ENCODE data around the gene NT5E. TPM values are rescaled to one million over a fixed set of nuclear protein-coding genes. Genes with fewer than 3 reads are reported as not detected.

NT5E gene
- total RNA-seq, 4 donors from 2014 or later, result 18.7 to 26.1 (median 23.2) TPM

DNA sequence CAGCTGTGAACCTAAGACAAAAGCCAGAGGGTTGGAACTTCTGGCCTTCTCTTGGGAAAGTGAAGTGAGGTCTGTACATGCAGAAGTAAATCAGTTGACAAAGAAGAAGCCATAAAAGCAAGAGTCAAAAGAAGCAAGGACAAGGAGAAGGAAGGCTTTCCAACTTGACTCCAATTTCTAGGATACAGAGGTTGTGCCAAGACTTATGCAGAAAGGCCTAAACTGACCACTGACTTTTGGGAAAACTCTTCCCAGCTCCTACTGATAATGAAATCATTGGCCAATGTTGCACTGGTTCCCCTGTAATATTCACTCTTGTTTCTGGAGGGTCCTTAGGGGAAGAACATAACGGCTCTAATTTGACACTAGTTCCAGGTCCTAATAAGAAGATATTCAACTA is 29.3 kb upstream of the NT5E start:
- Histone ChIP-seq H3K27ac (no peak overlapping the region), H3K36me3 (no peaks in the 10 kb centered on the region), H3K9me3 (peaks cover 0 to 12% (median 0%) of the 10 kb centered on the region in 3 donors), H3K4me3 (no peak overlapping the region), H3K4me1 (no peaks in the 10 kb centered on the region), H3K27me3 (no peaks in the 10 kb centered on the region)
- 100% methylated on average over 1 of the region's 1 CpG for WGBS, 2 donors (ENCODE audit: low coverage in 1 of 2)
- TF ChIP-seq EP300 (IDR thresholded peaks at IDR 0.05) (no peak), POLR2A (IDR thresholded peaks at IDR 0.05) (no peak), POLR2AphosphoS5 (IDR thresholded peaks at IDR 0.05) (no peak)
- TF ChIP-seq, protein P1, sequence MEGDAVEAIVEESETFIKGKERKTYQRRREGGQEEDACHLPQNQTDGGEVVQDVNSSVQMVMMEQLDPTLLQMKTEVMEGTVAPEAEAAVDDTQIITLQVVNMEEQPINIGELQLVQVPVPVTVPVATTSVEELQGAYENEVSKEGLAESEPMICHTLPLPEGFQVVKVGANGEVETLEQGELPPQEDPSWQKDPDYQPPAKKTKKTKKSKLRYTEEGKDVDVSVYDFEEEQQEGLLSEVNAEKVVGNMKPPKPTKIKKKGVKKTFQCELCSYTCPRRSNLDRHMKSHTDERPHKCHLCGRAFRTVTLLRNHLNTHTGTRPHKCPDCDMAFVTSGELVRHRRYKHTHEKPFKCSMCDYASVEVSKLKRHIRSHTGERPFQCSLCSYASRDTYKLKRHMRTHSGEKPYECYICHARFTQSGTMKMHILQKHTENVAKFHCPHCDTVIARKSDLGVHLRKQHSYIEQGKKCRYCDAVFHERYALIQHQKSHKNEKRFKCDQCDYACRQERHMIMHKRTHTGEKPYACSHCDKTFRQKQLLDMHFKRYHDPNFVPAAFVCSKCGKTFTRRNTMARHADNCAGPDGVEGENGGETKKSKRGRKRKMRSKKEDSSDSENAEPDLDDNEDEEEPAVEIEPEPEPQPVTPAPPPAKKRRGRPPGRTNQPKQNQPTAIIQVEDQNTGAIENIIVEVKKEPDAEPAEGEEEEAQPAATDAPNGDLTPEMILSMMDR (IDR thresholded peaks at IDR 0.05), result no peak
- no peak for ATAC-seq

DNA sequence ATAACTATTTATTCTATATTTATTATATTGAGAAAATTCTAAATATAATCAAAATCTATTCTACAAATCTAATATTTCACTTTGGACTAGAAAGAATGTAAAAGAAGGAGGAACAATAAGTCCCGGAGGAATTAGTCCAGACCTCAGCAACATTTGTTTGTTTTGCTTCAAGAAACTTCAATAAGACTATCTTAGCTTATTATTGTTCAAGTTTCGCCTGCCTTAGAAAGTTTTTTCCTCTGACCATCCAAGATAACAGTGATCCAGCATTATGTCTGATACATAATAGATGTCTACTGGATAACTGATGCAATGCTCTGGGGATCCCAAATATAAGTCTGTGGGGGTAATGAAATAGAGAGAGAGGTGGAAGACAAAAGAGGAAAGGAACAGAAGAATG is 28.7 kb upstream of the NT5E start:
- no peak overlapping the region for H3K27ac ChIP-seq
- no peaks in the 10 kb centered on the region for H3K27me3 ChIP-seq
- WGBS, 2 donors (ENCODE audit: low coverage in 1 of 2), result 63 to 74% methylated on average over 2 of the region's 2 CpGs
- H3K9me3 ChIP-seq, result peaks cover 0 to 18% (median 0%) of the 10 kb centered on the region in 3 donors
- H3K4me1 ChIP-seq, result no peaks in the 10 kb centered on the region
- H3K4me3 ChIP-seq, result no peak overlapping the region
- TF ChIP-seq, protein P1 (IDR thresholded peaks at IDR 0.05), result no peak
- TF ChIP-seq EP300 (IDR thresholded peaks at IDR 0.05) (no peak), POLR2AphosphoS5 (IDR thresholded peaks at IDR 0.05) (no peak), POLR2A (IDR thresholded peaks at IDR 0.05) (no peak)
- H3K36me3 ChIP-seq, result no peaks in the 10 kb centered on the region
- ATAC-seq, result no peak

DNA sequence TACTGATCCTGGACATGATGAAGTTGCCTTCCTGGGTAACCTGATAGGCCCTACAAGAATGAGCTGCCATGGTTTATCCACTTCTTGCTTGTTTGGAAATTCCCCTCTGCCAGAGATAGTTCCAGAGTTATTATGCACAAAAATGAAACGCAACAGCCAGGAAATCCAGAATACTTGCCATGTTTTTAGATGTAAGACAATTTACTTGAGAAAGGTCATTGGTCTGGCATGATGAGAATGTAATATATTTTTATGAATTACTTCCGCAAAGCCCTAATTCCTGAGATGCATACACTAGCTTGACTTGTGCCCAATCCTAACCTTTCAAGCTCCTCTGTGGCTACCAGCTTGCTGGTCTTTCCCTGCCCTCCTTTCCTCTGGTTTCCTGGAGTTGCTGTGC is 27.9 kb upstream of the NT5E start:
- Histone ChIP-seq H3K9me3 (peaks cover 0 to 26% (median 0%) of the 10 kb centered on the region in 3 donors), H3K36me3 (no peaks in the 10 kb centered on the region), H3K27me3 (no peaks in the 10 kb centered on the region), H3K4me3 (no peak overlapping the region), H3K4me1 (no peaks in the 10 kb centered on the region), H3K27ac (no peak overlapping the region)
- 71 to 85% methylated on average over 2 of the region's 2 CpGs for WGBS, 2 donors (ENCODE audit: low coverage in 1 of 2)
- TF ChIP-seq POLR2AphosphoS5 (IDR thresholded peaks at IDR 0.05) (no peak), POLR2A (IDR thresholded peaks at IDR 0.05) (no peak), EP300 (IDR thresholded peaks at IDR 0.05) (no peak)
- TF ChIP-seq, protein P1 (IDR thresholded peaks at IDR 0.05), result no peak
- ATAC-seq, result no peak

DNA sequence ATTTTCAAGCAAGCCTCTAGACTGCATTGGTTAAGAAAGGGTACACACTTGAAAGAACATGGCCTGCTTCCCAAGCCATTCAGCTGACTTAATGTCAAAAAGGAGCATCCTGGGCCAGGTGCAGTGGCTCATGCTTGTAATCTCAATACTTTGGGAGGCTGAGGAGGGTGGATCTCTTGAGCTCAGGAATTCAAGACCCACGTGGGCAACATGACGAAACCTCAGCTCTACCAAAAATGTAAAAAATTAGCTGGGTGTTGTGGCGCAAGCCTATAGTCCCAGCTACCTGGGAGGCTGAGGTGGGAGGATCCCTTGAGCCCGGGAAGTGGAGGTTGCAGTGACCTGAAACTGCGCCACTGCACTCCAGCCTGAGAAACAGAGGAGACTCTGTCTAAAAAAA is 26.9 kb upstream of the NT5E start:
- H3K4me1 ChIP-seq, result no peaks in the 10 kb centered on the region
- 67 to 83% methylated on average over 3 to 4 of the region's 5 CpGs for WGBS, 2 donors (ENCODE audit: low coverage in 1 of 2)
- H3K4me3 ChIP-seq, result no peak overlapping the region
- TF ChIP-seq EP300 (IDR thresholded peaks at IDR 0.05) (no peak), POLR2AphosphoS5 (IDR thresholded peaks at IDR 0.05) (no peak), POLR2A (IDR thresholded peaks at IDR 0.05) (no peak)
- TF ChIP-seq, protein P1 (IDR thresholded peaks at IDR 0.05), result no peak
- peaks cover 0 to 34% (median 0%) of the 10 kb centered on the region in 3 donors for H3K9me3 ChIP-seq
- no peak overlapping the region for H3K27ac ChIP-seq
- no peak for ATAC-seq
- H3K36me3 ChIP-seq, result no peaks in the 10 kb centered on the region
- H3K27me3 ChIP-seq, result no peaks in the 10 kb centered on the region

DNA sequence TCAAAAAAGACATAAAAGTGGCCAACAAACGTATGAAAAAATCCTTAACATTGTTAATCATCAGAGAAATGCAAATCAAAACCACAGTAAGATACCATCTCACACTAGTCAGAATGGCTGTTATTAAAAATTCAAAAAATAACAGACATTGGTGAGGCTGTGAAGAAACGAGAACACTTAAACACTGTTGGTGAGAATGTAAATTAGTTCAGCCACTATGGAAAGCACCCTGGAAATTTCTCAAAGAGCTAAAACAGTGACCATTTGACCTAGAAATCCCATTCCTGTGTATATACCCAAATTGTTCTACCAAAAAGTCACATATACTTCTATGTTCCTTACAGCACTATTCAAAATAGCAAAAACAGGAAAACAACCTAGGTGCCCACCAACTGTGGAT is 24.9 kb upstream of the NT5E start:
- no peak for ATAC-seq
- no peak overlapping the region for H3K4me3 ChIP-seq
- no peak overlapping the region for H3K27ac ChIP-seq
- WGBS, 2 donors (ENCODE audit: low coverage in 1 of 2), result 79 to 83% methylated on average over 2 of the region's 2 CpGs
- no peaks in the 10 kb centered on the region for H3K27me3 ChIP-seq
- no peaks in the 10 kb centered on the region for H3K4me1 ChIP-seq
- H3K9me3 ChIP-seq, result peaks cover 0 to 34% (median 0%) of the 10 kb centered on the region in 3 donors
- H3K36me3 ChIP-seq, result no peaks in the 10 kb centered on the region
- TF ChIP-seq, protein P1 (IDR thresholded peaks at IDR 0.05), result no peak
- no peak for TF ChIP-seq POLR2A (IDR thresholded peaks at IDR 0.05)
- no peak for TF ChIP-seq EP300 (IDR thresholded peaks at IDR 0.05)
- TF ChIP-seq POLR2AphosphoS5 (IDR thresholded peaks at IDR 0.05), result no peak
